NCI-H1092 treated with DMSO at 0.1 percent for 48 hours (cell line): ENCODE data around the gene CYB561D1.
A peak's percentile ranks its signal among the peaks of the same experiment; 100 is the strongest.

ENCODE experiments used
- DNase-seq: peaks from one replicate; lab custom pipeline; 2025; lab: John Stamatoyannopoulos, UW

The CYB561D1 gene

DNA sequence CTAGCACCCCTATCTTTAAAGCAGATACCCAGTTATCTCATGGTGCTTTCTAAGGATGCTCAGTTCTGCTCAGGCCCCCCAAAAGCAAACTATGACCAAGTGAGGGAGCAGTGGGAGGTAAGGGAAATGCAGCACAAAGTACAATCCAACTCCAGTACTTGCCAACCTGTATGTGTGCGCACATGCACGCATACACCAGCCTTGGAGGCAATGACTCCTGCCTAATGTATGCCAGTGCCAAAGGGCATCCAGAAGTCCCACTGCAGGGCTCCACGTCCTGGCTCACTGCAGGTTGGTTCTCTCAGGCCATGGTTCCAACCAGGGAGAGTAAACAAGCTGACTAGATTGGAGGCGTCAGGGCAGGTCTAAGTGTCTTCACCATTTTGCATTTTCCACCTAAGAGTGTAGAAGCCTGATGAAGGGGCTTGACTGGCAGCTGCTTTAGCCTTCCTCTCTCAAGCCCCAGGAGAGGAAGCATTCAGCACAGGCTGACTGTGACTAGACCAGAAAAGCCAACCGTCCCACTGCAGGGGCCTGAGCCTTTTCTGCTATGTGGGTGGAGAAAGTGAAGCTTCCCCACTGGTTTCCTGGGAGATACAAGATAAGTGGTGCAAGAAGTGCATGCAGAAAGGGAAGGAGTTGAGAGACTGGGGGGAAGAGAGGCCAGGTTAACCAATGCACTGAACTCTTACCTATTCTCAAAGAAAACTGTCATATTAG is 7.9 kb downstream of the CYB561D1 start:
- no peak for DNase-seq

DNA sequence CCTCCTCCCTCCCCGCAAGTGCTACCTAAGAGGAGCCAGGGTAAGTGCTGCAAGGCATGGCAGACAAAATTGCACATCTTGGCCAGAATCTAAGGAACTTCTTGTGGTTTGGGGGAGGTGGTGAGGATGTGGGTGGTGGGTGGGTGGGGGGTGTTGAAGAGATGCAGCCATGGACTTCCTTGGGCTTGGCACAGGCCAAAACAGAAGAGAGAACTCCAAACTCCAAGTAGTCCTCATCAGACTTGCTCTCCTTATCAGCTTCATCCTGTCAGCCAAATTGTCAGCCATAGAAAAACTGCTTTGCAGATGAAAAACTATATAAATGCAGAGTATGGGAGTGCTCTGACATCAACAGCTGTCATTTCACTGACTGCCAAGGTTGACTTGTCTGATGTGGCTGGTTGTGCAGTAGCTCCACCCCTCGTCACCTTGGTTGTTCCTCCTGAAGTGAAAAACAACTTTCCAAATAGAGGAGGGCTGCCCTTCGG is 8.5 kb downstream of the CYB561D1 start:
- DNase-seq, result no peak

DNA sequence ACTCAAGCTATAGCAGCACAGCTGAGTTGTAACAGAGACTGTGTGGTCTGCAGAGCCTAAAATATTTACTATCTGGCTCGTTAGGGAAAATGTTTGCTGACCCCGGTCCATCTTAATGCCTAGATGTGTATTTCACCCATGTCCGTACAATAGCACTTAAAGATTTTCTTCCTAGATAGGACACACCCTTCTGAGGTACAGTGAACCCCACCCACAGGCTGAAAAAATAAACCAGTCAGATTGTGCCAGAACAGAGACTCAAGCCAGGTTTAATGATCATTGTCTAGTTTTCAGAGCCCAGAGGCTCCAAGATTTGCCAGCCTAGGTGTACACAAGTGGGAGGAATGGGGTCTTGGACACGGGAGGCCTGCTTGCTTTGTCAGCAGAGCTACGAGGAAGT is 10.0 kb downstream of the CYB561D1 start:
- DNase-seq, result no peak

DNA sequence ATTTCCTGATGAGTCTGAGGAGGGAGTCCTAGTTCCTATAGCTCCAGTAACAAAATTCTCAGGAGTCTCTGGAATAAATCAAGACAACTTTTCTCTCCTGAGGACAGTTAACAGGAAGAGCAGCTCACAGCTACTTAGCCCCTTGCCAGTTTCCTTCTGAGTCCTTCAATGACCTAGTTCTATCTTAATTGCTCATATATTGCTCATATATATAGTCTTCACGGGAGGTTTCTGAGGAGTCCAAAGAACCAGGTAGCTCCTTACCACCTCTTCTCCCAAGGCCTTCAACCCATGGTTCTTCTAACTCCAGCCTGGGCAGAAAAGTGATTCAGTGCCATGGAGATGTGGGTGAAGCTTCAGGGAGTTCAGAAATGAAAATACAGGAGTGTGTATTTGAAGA is 11.1 kb downstream of the CYB561D1 start:
- DNase-seq, result no peak

DNA sequence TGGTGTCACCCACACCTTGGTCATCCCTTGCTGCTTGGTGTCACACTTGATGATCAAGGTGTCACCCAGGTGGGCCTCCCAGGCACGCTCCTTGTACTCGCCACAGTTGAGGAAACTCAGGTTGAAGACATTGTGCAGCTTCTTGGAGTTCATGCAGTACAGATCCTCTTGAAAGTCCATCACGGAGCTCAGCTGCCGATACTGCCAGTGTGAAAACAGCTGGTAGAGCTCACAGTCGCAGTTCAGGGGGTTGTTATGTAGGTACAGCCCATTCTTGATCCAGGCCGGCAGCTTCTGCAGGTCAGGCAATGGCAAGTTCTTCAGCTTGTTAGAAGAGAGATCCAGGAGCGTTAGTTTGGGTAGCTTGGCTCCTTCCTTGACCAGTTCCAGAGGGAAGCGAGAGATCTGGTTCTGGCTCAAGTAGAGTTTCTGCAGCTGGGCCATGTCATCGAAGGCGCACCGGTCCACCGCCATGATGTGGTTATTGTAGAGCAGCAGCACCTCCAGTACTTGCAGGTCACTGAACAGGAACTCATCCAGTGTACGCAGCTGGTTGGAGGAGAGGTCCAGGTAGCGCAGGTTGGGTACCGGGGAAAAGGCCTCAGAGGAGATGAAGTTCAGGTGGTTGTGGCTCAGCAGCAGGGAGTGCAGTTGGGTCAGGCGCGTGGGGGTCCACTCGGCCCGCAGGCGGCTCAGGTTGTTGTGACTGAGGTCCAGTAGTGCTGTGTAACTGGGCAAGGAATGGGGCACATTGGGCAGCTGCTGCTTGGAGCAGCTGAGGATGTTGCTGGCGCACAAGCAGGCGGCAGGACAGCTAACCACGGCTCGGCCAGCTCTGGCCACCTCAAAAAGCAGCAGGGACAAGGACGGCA is 14.3 kb downstream of the CYB561D1 start:
- DNase-seq, result no peak

DNA sequence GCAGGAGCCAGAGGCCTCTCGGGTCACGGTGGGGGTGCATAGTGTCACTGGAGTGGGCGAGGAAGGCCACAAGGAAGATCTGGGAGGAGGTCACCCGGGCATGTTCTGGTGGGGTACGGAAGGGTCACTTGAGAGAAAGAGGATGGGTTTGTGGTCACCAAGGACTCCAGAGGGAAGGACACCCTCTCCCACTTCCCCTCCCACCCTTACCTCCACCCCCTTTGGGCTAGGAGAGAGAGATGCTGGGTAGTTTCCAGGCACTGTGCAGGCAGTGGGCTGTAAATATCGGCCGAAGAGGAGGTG is 14.9 kb downstream of the CYB561D1 start:
- DNase-seq, result no peak

DNA sequence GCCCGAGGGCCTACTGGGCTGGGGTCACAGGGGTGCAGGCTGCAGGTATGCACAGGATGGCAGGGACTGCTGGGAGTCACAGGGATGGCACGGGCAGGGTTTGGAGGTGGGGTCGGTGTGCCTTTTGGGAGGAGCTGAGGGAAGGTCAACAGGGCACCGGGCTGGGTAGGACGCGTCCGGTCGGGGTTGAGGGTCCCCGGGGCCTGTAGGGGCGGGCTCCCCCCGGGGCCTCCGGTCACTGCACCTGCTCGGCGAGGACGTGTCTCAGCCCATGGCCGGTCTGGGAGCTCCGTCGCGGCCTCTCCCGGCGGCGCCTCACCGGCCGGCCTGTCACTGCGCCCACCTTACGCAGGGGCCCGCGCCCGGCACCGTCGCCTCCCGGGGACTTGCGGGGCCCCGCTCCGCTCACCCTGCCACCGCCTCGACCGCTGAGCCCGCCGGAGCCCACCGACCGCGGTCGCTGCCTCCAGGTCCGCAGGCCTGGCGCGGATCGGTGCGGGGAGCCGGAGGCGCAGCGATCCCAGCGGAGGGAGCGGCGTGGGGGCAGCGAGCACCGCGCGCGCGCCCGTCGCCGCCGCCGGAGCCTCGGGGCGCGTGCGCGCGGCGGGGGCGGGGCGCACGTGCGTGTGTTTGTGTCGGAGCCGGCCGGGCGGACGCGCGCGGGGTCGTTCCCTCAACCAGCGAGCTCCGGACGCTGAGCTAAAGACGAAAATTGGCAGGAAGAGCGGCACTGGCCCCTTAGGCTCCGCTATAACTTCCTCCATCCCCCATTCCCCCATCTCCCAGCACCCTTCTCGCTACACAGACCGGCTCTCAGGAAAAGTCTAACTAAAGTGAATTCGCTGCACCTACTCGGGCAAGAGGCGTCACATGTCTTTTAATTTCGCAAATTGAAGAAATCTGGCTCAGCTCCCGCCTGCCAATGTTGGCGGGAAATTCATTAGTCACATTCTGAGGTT is 15.6 kb downstream of the CYB561D1 start, which contains the start of gene AMIGO1:
Gene AMIGO1, minus strand, starts transcription at position 552 of the 959 bp plus-strand sequence. CDS start 815 bp downstream, outside the sequence.
- DNase-seq, result peak; percentile 59

DNA sequence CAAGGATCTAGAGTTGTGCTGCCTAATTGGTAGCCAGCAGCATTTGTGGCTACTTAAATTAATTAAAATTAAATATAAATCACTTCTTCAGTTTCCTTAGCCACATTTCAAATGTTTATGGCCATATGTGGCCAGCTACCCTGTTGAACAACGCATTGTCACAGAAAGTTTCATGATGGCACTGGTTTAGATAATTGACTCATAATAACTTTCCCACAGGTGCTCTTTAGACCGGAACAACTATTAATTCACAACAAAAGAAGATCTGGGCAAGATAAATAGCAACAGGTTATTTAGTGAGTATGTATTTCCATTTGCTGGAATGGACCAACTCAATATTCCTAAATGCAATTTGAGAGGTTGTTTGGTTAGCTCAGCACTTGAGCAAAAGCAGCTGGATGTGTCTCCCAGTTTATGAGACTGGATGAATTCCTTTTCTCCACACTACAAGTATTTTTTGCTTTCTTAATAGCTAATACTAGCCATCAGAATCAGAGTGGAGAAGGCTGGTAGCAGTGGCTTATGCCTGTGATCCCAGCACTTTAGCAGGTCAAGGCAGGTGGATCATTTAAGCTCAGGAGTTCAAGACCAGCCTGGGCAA is 19.3 kb downstream of the CYB561D1 start:
- no peak for DNase-seq

DNA sequence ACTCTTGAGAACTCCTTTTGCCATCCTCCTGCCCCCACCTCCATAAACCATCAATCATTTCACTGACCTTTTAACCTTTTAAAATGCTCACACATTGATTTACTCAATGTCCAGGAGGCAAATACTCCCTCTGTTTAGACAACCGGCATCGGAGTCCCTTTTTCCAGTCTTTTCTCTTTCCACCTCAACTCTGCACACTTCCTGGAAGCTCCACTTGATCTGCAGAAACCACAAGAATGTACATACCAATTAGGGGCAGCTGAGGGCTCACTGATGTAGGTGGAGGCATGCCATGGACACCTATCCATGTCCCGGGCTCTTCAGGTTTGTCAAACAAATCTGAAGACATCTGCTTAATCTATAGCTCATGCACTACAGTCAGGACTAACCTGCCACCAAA is 21.0 kb downstream of the CYB561D1 start:
- no peak for DNase-seq

DNA sequence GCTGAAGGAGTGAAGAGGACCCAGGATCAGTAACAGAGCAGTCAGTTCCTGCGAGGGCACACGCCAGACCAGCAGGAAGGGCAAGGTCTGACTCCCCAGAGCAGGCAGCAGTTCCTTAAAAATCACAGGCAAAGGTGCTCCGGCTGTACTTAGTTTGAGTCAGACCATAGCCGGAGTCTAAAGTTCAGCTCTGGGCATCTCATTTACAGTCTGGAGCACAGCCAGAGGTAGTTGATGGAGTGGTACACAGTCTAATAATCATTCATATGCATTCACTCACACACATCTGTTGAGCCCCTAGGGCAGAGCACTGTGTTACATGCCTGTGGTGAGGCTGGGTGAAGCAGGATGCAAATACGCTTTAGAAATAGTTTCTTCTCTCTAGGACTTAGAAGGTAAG is 23.0 kb downstream of the CYB561D1 start:
- DNase-seq, result no peak

DNA sequence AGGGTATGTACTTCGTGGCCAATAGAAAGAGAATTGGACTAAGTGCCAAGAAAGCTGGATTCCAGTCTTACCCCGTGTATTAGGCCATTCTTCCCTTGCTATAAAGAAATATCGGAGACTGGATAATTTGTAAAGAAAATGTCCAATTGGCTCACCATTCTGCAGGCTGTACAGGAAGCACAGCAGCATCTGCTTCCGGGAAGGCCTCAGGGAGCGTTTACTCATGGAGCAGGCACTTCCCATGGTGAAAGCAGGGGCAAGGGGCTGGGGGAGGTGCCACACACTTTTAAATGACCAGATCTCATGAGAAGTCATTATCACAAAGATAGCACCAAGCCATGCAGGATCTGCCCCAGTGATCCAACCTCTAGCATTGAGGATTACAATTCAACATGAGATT is 23.4 kb downstream of the CYB561D1 start:
- DNase-seq, result no peak

DNA sequence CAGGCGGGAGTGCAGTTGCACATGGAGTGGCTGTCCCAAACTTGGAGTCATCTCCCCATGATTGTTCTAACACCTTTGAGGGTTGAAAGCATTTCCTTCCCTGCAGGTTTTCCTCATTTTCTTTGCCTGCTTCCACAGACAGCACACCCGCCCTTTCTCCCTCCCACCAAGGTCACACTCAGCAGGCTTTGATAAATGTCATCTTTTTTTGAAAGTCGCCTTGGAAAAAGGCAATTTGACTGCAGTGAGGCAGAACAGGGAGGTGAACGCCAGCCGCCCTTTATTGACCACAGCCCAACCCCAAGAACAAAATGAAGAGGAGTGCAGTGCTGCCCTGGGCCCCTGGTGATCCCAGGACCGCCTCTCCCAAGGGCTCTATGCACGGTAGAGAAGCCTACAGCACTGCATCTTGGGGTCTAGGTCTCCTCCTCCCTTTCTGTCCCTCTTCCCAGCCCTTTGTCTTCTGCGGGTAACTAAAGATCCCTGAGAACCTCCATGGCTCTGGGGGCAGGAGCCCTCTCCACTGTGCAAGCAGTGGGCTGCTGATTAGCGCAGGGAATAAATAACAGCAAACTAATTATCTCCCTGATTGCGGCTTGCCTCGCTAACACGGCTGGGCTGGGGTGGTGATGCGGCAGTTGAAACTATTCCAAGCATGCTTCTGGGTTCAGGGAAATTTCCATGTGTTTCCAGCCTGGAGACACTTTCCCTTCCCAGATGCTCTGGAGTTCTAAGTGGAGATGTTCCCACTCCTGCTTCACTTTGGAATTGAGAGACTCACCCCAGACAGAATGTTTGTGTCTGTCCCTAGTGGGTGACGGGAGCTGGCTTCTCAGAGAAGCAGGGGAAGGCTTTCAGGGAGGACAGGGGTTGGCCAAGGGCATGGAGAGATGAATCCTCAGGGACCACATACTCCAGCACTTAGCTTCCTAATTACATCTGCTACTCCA is 27.4 kb downstream of the CYB561D1 start:
- no peak for DNase-seq

DNA sequence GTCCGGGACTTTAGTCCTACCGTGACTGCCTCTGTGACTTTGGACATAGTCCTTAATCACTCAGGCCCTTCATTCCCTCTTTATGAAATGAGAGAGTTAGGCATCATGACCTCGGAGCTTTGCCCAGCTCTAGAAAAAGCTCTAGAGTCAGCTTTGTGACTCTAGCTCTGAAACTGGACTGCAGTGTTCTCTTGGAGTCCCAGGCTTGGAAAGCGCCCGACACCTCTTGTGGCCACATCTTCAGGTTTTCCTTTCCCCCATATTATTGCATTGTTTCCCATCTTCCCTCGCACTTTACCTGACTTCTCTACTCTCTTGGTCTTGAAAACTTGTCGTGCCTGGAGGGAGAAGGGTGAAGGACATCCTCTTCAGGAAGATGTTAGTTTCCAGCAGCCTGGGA is 28.1 kb downstream of the CYB561D1 start:
- no peak for DNase-seq

DNA sequence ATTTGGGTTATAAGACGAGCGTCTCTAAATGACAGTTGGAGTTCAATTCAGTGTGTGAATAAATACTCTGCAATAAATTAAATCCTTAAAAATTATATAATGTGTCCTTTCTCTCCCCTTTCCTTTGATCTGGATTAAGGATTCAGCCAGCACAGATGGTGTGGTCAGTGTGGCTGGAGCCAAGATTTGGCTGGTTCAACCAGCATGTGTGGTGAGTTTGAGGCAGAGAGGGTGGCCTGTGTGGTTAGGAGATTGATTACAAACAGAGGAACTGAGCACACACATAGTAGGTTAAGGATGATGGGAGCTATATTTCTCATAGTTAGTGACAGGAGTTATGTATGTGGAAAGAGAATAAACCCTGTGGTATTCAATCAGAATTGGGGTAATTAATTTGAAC is 29.8 kb downstream of the CYB561D1 start:
- no peak for DNase-seq

DNA sequence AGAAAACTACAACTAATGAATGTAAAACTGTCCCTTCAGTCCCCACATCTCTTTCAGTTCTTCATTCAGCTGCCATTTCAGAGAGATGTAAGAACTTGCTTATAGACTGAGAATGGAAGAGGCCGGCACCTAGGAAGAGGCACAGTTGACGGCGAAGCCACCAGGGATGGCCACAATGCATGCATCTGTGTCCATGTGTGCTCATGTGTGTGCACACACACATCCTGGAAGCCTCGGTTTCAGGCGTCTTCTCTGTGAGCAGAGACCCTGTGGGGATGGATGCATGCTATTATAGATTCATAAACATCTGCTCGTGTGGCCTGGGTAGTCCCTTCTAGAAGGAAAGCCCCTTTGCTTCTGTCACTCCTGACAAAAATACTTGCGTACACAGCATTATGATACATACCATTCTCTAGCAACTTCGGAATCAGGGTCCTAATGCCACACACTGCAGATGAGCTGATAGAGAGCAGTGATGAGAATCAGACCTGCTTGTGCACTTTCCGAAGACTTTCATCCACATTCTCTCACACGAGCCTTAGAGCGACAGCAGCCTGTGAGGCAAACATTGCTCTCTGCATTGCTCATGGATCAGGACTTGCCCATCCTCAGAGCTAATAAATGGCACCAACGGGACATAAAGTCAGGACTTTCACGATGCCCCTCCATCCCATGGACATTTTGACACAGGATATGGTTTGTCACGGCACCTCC is 33.4 kb downstream of the CYB561D1 start:
- DNase-seq, result no peak

DNA sequence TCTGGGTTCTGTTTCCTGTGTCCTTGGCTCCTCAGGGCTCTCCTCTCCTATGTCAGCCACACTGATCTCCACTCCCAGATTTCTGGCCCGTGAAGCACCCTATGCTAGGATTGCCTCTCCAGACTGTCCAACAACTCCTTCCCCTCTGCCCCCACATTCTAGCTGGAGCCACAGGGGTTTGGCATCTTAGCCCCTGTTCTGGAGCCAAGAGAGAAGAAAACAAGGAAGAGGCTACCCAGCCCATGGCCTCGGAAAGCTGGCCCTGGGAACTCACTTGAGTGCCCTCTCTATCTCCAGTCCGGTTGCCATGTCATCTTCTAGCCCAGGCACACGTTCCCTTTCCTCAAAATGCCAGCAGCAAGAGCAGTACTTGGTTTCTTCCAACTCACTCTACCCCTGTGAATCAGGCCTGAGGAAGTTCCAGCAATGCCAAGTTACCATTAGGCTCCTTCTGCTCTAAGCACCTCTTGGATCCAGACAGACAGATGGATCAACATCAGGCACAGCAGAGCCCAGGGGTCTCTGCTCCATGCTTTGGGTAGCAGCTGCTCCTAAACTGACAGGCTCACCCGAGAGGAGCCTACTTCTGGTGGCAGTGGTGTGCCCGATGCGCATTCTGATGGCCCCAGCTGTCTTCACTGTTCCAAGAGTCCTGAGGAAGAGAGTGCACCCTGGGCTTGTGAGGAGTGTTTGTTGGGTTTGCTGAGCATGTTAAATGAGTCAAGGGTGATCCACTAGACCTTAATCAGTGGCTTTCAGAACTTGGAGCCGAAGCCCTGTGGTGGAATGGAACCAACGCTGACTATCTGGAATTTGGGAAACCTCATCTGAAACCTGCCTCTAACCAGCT is 34.2 kb downstream of the CYB561D1 start:
- DNase-seq, result no peak

DNA sequence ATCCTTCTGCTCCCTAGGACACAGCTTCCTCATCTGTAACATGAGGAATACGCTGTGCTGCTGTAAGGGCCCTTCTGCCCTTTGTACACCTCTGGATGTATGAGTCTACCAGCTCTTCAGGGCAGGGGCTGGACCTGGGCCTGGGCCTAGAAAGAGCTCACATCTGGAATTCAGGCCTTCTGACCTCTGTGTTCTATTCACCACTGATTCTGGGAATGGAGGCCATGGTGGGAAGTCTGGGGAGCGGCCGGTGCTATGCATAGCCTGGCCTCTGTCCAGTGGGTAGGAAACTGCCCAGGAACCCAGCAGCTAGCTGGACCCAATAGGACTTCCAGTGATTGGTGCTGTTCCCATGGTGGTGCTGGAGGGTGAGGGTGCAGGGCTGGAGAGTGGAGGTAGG is 34.8 kb downstream of the CYB561D1 start:
- DNase-seq, result no peak

DNA sequence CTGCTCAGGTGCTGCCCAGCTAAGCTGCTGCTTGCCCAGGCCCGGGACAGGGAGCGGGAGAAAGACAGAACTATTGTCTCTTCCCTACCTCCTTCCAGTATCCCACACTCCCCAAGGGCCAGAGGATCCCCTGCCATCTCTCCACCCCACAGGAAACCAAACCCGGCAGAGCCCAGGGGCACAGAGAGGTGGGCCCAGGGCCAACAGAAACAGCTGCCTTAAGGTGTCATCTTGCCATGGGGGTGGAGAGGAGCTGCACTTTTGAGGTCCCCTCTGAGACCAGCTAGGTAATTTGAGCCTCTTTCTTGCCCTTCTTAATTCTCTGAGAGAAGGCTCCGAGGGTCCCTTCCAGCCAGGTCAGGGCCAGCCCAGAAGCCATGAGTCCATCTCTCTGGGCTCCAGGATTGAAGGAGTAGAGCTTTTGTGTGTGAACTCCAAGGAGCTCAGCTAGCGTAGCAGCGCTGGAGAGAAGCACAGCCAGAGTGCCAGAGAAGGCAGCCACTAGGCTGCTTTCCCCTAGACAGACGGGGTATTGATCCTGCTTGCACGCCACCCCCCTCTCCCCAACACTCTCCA is 36.1 kb downstream of the CYB561D1 start:
- DNase-seq, result peak; percentile 85
